NCI-H2171 (cell line): ENCODE measurements around the gene PRKN.

ENCODE experiments used
- DNase-seq: peaks from one replicate; lab custom pipeline; 2025; lab: John Stamatoyannopoulos, UW

Gene PRKN

DNA sequence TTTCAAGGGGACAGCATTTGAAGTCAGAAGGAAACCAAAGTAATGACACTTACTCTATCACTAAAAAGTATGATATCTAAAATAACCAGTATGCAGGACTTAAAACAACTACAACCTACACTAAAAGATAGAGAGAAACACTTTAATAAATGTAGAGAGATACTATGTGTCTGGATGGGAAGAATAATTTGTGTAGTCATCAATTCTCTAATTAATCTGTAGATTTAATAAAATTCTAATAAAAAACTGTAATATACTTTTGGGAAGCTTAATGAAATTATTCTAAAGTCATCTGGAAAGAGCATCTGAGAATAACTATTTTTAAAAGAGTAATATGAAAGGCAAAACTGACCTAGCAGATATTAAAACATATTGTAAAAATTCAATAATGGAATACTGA, 52.1 kb downstream of the PRKN start:
- DNase-seq, result no peak

DNA sequence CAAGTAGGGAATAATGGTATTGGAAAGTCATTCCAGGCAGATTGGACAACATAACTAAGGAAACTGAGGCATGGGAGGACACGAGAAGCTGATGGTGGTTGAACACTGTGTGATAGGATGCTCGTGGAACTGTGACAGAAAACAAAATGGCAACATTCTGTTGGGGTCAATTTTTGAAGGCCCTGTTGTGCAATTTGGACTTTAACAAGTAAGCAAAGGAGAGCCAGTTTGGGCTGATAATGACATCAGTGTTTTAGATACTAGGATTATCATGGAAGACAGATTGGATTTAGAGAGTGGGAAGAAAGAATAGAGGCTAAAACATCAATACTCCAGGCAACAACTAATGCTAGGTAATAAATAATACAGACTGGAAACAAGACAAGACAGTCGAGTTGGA, 53.1 kb downstream of the PRKN start:
- DNase-seq, result no peak

DNA sequence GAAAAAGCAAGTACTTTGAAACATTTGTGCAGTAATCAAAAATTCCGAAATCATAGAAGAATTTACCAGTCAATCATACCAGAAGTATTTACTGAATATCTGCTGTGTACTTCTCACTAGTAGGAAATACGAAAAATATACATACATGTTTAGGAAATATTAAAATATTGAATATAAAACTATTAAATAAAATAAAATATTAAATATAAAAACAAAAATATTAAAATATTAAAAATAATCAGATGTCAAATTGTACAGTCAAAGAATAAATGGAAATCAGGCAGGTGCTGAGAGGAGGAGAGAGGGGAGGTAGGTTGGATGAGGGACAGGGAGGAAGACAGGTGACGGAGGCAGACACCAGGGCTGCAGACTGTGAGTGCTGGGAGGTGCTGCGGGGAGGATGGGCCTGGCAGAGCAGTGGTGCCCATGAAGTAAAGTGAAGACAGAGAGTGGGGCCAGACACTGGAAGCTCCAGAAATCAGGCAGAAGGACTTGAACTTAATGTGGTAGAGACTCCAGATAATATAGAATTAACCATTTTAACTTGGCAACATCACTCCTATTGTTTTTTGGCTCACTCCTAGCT, 55.9 kb downstream of the PRKN start:
- no peak for DNase-seq

DNA sequence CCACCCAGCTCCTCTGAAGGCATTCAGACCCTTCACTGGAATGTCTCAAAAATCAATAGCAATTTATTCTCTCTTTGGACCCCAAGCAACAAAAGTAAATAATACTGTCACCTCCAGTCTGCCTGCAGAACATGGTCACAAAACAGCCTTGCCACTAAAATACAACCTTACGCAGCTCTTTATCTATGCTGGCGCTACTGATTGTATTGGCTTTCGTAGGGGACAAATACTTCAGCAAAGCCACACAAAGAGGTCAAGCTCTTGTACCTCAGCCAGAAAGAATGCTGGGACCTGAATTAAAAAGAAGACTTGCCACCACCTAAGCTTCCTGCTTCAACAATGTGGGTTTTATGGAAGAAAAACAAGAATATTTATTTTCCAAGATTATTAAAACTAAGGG, 57.2 kb downstream of the PRKN start:
- DNase-seq, result no peak

DNA sequence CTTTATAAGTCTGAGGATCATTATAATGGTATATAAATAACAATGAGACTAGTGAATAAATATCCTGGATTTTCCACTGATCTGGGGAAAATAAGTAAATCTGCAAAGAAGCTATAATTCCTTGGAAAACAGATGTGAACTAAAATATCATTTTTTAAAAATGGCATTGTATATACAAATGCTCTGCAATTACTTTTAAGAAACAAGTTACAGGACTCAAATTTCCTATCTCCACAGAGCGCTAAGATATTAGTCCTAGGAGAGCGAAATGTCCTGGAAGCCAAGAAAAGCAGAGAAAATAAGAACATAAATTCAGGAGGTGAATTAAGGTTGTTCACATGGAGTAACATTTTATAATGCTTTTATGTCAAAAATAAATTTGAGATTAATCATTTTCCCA, 61.3 kb downstream of the PRKN start:
- no peak for DNase-seq

DNA sequence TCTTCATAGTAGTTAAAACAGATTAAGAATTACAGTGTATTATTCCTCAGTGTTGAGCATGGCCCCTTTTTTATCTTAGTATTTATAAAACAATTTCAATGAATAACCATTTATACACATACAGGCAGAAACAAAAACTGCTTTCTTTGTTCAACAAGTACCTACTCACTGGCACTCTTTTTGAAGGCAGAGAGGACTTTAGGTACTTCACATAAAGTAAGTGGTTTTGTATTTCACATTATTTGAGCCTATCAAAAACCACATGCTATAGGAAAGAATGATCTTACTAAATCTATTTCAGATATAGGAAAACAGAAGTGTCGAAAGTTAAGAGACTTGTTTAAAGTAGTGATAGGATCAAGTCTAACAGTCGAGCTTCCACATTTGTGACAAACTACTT, 73.8 kb downstream of the PRKN start:
- no peak for DNase-seq

DNA sequence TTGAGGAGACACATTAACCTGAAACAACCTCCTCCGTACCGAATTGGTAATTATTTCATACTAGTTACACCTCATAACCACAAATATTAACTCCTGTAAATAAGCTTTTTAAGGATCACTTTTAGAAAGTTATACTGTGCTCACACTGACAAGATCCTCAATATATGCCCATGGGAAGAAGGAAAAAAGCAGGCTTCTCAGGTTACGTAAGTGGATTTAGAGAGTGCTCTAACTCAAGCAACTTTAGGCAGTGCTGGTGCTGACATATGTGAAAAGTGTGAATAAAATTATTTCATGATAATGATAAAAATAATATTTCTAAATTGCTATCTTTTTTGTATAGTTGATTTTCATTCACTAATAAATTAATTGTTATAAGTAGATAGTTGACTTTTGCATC, 76.1 kb downstream of the PRKN start:
- DNase-seq, result no peak

DNA sequence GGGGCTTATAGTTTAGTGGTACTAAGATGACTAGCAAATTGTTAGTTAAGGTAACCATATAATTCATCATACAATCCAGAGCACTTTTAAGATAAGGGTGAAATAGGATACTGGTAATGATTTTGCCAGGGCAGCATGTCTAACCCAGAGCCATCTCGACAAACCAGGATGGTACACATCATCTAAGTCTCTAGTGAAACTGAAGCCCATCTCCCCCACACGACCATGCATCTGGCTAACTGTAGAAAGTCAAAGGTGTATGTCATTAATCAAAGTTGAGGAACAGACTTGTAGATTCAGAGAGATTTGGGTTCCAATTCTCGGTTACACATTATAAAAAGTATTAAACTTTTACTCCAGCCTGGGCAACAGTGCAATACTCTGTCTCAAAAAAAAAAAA, 78.3 kb downstream of the PRKN start:
- no peak for DNase-seq

DNA sequence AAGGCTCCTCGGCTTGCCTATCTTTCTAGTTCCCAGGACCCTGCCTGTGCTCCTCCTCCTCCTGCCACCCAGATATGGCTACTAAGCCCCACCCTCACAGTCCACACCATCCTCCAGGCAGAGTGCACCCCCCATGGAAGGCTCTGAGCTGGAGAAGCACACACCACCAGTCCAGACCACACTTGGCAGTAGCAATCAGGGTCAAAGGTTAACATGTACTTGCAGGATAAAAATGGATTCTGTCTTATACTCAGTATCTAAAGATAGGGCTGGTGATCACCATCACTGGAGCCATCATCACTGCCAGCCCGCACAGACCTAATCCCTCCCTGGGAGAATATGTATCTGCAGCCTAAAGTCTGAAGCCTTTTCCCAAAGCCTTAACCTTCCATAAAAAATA, 83.4 kb downstream of the PRKN start:
- DNase-seq, result no peak

DNA sequence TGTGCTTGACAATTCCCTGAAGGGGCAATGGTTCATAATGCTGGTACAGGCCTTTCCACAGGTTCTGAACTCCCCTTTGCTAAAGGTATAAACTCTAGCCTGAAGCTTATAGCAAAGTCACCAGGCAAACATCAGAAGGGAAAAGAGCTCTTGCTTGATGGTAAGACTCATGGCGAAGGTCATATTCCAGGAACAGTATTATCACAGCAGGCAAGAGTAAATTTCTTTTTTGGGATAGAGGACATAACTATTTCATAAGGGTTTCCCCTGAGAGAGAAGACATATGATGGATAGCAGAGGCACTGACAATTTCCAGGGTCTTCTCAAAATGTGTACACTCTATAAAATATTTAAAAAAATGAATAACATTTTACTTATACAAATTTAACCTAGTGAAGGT, 86.8 kb downstream of the PRKN start:
- DNase-seq, result no peak

DNA sequence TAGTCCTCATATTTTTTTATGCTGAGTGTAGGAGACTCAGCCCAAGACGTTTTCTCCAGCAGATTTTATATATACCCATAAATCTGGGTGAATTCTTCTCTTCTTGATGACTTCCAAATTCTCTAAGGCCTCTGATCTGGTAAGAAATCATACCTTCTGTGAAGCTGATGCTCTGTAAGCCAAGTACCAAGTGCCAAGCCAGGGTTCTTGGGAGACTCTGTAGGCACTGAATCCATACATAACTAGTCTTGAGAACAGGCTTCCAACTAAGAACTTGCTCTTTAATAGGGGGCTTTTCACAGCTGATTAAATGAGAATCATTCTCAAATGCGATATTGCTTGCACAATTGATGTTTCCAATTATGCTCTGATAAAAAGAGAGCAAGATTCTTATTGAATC, 87.6 kb downstream of the PRKN start:
- DNase-seq, result no peak

DNA sequence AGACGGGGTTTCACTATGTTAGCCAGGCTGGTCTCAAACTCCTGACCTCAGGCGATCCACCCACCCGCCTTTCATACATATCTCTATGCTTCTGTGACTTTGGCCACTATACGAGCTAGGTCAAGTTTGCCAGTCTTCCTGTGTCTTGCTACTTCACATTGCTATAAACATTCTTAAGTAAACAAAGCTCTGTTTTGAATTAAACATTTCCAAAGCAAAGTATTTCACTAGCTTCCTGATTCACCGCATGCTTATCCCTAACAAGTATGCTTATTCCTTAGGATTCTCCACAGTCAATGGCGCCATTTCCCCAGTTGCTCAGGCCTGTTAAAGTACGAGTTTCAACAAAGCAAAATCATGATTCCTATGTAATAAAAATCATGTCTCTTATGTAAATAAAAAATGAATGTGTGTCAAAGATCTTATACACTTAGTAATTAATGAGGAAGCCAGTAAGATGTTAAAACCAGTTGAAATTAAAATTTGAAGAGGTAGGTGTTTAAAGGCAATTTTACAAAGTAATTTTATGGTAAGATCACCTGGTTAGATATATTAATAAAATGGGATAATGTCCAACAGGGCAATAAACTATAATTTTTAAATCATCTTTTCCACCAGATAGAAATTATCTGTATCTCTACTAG, 88.5 kb downstream of the PRKN start:
- no peak for DNase-seq

DNA sequence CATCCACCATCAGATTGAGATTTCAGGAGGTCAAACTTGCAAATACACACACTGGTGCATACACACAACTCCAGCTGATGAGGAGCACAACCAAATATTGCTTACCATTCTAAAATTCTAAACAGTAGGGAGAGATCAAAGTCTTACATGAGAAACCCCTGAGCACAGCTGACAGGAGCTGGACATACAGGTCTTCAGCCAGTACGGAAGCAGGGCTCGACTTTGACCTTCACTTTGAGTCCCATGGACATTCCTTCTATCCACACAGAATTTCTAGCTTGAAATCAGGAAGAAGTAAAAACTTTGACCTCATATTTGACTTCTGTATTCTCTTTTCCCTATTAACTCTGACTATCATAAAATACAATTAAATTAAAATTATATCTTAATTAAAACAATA, 90.2 kb downstream of the PRKN start:
- no peak for DNase-seq

DNA sequence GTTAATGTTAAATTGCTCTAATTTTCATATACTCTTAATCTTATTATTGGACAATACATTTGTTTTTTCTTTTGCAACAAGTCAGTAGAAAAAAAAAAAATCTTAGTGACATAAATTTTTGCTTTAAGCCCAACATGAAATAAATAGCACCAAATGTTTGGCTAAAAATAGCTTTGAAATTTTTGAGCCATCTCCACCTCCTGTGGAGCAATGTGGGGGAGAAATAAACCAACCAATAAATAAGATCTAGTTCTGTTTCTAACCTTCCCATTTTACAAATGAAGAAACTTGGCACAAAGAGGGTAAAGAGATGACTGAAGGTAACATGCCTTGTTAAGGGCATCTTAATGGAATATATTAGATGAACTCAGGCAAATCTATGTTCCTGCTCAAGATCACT, 91.4 kb downstream of the PRKN start:
- DNase-seq, result no peak

DNA sequence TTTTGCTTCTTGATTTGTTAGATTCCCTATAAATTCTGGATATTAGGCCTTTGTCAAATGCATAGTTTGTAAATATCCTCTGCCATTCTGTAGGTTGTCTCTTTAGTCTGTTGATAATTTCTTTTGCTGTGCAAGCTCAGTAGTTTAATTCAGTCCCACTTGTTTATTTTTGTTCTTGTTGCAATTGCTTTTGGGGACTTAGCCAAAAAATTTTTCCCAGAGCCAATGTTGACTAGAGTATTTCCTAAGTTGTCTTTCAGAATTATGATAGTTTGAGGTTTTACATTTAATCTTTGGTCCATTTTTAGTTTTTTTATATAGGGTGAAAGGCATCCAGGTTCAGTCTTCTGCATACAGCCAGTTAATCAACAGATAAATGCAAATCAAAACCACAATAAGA, 96.0 kb downstream of the PRKN start:
- DNase-seq, result no peak

DNA sequence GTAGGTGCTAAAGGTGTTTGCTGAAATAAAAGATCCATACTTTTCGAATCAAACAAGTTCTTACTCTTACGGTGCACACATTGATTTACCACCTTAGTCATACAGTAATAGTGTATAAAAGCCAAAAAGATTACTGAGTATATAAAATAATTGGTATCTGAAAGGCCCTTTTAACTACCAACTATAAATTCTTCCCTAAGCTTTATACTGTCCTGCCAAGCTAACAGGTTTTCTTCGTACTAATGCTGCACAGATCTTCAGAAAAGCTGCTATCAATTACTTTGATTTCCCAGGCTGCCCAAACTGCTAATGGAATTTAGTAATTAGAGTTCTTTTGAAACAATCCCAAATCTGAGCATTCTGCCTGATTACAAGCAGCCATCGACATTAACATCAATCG, 97.5 kb downstream of the PRKN start:
- DNase-seq, result no peak

DNA sequence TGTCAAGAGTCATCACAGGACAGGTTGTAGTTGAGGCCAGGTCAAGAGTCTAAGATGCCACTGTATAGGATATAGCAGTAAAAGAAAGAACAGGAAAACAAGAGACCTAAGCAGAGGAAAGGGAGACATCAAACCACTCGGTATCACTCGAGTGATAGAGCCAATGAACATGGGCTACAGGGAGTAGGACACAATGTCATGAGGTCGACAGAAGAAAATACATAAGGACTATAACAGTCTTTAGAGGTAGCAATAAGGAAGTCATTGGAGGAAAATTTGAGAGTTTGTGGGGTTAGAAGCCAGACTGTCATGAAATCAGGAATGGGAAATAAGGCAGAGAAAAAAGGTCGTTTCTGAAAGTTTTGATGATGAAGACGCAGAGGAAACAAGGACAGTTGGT, 99.7 kb downstream of the PRKN start:
- no peak for DNase-seq

DNA sequence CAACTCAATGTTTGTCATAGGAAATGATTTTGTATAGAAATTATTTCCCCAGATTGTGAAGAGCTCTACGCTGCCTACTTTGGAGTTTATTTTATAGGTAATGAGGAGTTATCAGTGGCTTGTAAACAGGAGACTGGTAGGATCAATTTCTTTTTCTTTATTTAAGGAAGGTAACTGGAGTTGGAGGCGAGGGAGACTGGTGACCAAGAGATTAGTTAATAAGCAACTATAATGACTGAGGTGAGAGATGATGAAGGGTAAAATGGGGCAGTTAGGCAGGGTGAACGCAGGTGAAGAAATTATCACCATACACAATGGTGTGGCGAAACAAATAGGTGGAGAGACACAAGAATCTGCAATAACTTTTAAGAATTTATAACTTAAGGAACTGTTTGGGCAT, 100.2 kb downstream of the PRKN start:
- DNase-seq, result no peak

DNA sequence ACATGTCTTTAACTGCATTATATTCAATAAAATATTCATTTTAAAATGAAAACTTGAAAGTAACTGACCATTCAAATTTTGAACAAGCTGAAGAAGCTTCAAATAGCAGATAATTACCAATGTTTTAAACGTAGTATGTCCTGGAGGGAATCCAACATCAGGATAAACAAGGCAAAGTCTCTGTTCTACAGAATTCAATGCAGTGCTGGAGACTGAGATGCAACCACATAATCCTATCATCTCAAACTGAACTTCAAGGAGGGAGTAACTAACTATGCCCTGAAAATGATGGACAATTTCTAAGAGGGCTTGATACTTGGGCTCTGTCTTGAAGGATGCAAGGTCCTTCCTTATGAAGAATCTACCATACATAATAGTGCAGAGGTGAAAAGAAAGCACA, 100.7 kb downstream of the PRKN start:
- no peak for DNase-seq

DNA sequence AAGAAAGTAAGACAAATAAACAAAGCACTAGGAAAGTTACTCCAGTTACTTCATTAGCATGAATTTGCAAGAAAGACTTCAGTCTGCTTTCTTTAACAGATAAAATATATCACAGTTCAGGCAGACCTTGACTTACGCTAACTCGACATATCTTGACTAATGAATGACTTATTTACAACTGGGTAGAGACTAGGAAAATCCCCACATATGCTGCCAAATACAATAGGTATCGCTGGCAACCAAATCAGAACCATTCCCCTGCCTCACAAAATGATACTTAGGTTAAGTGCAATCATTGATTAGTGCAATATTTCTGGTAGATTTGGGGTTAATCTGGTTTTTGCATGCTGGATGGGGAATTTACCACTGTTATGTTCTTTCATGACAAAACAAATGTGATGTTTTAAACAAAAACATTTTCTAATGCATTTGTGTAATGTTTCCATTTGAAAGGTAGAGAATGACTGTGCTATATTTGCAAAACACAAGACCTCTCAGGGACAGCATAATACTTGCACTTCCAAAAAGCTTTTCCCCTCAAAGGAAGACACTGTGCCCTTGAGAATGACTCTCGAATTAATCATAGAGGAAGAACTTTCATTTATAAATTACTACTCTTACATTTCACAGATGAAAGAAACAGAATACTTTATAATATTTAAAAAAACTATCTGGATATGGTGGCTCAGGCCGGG, 101.6 kb downstream of the PRKN start:
- DNase-seq, result no peak

DNA sequence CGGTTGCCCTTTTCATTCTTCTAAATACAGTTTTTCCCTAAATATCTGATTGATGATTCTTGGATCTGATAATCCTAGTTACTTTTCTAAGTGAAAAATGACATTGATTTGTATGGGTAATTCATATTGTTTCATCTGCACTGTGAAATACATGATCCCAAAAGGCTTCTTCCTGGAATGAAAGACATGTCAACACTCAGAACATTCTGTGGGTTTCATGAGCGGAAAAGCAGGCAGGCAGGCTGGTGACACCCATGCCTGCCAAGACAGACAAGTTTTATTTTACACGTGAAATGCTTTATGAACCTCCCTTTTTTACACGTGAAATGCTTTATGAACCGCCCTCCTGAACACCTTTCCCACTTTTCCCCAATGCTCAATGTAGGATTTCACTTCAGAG, 105.0 kb downstream of the PRKN start:
- DNase-seq, result no peak

DNA sequence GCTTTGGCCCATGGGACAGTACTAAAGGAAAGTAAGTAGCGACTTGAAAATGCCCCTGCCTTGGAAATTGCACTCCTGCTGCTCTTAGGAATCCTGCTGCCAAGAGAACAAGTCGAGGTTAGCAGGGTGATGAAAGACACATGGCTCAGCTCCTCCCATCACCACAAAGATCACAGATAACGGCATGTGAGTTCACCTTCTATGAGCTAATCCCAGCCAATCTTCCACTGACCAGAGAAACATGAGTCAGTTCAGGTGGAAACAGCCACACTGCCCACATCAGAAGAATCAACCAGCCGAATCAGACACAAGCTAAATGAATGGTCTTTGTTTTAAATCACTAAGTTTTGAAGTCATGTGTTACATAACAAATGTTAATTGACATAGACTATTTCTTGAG, 106.3 kb downstream of the PRKN start:
- DNase-seq, result no peak

DNA sequence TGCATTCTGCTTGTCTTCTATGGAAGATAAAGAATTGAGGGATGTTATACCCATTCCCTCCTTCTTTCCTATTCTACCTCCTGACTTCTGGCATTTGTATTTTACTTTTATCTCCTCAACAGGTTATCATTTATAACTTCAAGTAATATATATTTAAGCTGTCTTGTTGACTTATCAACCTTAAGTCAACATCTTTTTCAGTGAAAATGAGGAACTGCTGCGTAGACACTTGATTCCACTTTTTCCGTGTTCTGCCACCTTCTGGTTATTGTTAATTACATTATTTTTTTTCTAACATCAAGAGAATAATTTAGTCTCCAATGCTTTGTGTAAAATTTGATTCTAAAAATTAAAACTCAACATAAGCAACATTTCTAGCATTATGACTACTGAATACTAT, 107.5 kb downstream of the PRKN start:
- no peak for DNase-seq

DNA sequence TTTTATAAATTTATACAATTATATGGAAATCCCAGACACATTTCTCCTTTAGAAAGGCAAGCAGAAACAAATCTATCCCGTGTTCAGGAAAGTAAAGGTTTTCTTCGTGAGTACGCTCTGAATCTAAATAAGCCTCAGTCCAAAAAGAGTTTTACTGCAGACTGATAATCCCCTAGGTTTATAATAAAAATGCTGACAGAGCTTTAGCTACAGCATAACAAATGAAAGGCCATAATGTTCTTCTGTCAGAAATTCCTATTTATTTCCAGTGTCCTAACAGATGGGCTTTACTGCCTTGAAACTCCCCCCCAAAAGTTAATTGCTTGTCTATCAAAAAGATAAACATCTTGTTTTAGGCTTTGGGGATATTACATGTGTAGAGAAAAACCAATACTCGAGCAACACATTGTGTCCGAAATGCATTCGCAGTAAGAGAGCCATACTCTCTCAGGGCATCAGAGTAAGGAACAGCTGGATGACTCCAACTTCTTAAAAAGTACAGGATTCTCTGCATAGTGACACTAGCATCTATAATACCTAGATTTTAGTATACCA, 109.0 kb downstream of the PRKN start:
- DNase-seq, result no peak
